ENCODE results near the gene RBMS3. TPM values are rescaled to one million over a fixed set of nuclear protein-coding genes. Genes with fewer than 3 reads are reported as not detected.

The RBMS3 gene
- total RNA-seq, 2 experiments from 2014 or later = 1.0 TPM; not detected in 1

GRCh38 chr3:30012941-30013543 is 732.2 kb downstream of the RBMS3 start:
- Histone ChIP-seq H3K4me2 (ENCODE audit: low read length) (no peak overlapping the region), H3K9me2 (ENCODE audit: insufficient read depth, low read length) (no peaks in the 10 kb centered on the region), H3K4me1 (ENCODE audit: insufficient read depth, low read length, poor library complexity, severe bottlenecking) (no peaks in the 10 kb centered on the region), H3K79me2 (ENCODE audit: insufficient read depth, low read depth, low read length) (no peaks in the 10 kb centered on the region), H3K4me3 (ENCODE audit: low read depth, low read length, poor library complexity, severe bottlenecking) (no peak overlapping the region), H2AFZ (ENCODE audit: low read length) (no peak overlapping the region), H3K36me3 (ENCODE audit: insufficient read depth, low read length) (no peaks in the 10 kb centered on the region), H4K20me1 (ENCODE audit: insufficient read depth, low read length) (no peaks in the 10 kb centered on the region), H3K27ac (ENCODE audit: low read depth, low read length, poor library complexity, severe bottlenecking) (no peak overlapping the region), H3K9me3 (ENCODE audit: low read length) (no peaks in the 10 kb centered on the region)
- POLR2A ChIA-PET = interaction anchor here (1.5 kb wide), 1 partner anchor 9 kb away, joined by 6 read pairs; no protein-coding TSS in a partner anchor
- CTCF ChIA-PET (ENCODE audit: unreplicated experiment) = no interaction called here
- peak; percentile 92 for TF ChIP-seq CTCF (conservative IDR thresholded peaks at IDR 0.05; ENCODE audit: low read length)
- no peak for TF ChIP-seq EZH2phosphoT487 (IDR thresholded peaks at IDR 0.05; ENCODE audit: borderline replicate concordance, low read depth, low read length)
- BruUV-seq (replicated peaks) = no TSS peak
- intact Hi-C loops (cut with micrococcal nuclease; ENCODE audit: unreplicated experiment) = loop anchor here (1.0 to 5.0 kb wide), 2 partner anchors 186 to 679 kb away; no protein-coding TSS in a partner anchor
- DNase-seq (ENCODE audit: low spot score) = peak; percentile 55

- H3K4me1 ChIP-seq (ENCODE audit: insufficient read depth, low read length, poor library complexity, severe bottlenecking) = no peaks in the 10 kb centered on the region
- H3K36me3 ChIP-seq (ENCODE audit: insufficient read depth, low read length) = no peaks in the 10 kb centered on the region
- H3K9me3 ChIP-seq (ENCODE audit: low read length) = no peaks in the 10 kb centered on the region
- ChIA-PET CTCF (ENCODE audit: unreplicated experiment) (no interaction called here), POLR2A (no interaction called here)
- H3K27ac ChIP-seq (ENCODE audit: low read depth, low read length, poor library complexity, severe bottlenecking) = no peak overlapping the region
- H2AFZ ChIP-seq (ENCODE audit: low read length) = no peak overlapping the region
- H3K9me2 ChIP-seq (ENCODE audit: insufficient read depth, low read length) = no peaks in the 10 kb centered on the region
- BruUV-seq (replicated peaks) = no TSS peak
- intact Hi-C loops (cut with micrococcal nuclease; ENCODE audit: unreplicated experiment) = no loop called here
- H4K20me1 ChIP-seq (ENCODE audit: insufficient read depth, low read length) = no peaks in the 10 kb centered on the region
- H3K4me2 ChIP-seq (ENCODE audit: low read length) = no peak overlapping the region
- TF ChIP-seq CTCF (conservative IDR thresholded peaks at IDR 0.05; ENCODE audit: low read length) = no peak
- TF ChIP-seq EZH2phosphoT487 (IDR thresholded peaks at IDR 0.05; ENCODE audit: borderline replicate concordance, low read depth, low read length) = no peak
- H3K4me3 ChIP-seq (ENCODE audit: low read depth, low read length, poor library complexity, severe bottlenecking) = no peak overlapping the region
- no peaks in the 10 kb centered on the region for H3K79me2 ChIP-seq (ENCODE audit: insufficient read depth, low read depth, low read length)
- no peak for DNase-seq (ENCODE audit: low spot score)
Observed at GRCh38 chr3:30017901-30018300, 737.0 kb downstream of the RBMS3 start.

- BruUV-seq (replicated peaks) = no TSS peak
- Histone ChIP-seq H3K9me2 (ENCODE audit: insufficient read depth, low read length) (no peaks in the 10 kb centered on the region), H3K79me2 (ENCODE audit: insufficient read depth, low read depth, low read length) (no peaks in the 10 kb centered on the region), H3K4me3 (ENCODE audit: low read depth, low read length, poor library complexity, severe bottlenecking) (no peak overlapping the region), H3K9me3 (ENCODE audit: low read length) (no peaks in the 10 kb centered on the region), H3K27ac (ENCODE audit: low read depth, low read length, poor library complexity, severe bottlenecking) (no peak overlapping the region), H3K4me1 (ENCODE audit: insufficient read depth, low read length, poor library complexity, severe bottlenecking) (no peaks in the 10 kb centered on the region), H3K36me3 (ENCODE audit: insufficient read depth, low read length) (no peaks in the 10 kb centered on the region), H3K4me2 (ENCODE audit: low read length) (no peak overlapping the region), H2AFZ (ENCODE audit: low read length) (no peak overlapping the region), H4K20me1 (ENCODE audit: insufficient read depth, low read length) (no peaks in the 10 kb centered on the region)
- intact Hi-C loops (cut with micrococcal nuclease; ENCODE audit: unreplicated experiment) = no loop called here
- POLR2A ChIA-PET = no interaction called here
- CTCF ChIA-PET (ENCODE audit: unreplicated experiment) = no interaction called here
- TF ChIP-seq EZH2phosphoT487 (IDR thresholded peaks at IDR 0.05; ENCODE audit: borderline replicate concordance, low read depth, low read length) (no peak), CTCF (conservative IDR thresholded peaks at IDR 0.05; ENCODE audit: low read length) (no peak)
- DNase-seq (ENCODE audit: low spot score) = no peak
Observed at GRCh38 chr3:30020380-30020779, 739.5 kb downstream of the RBMS3 start.

Data from OCI-LY7 (cell line).